Measurements from ENCODE around the gene TMEM171.

- TF ChIP-seq CTCF (IDR thresholded peaks at IDR 0.05) (no peak), POLR2A (IDR thresholded peaks at IDR 0.05) (no peak), POLR2AphosphoS5 (IDR thresholded peaks at IDR 0.05) (no peak)
These were observed 8.8 kb downstream of the TMEM171 start for GRCh38 chr5:73129143-73129542.
